Stimulated activated CD4-positive, alpha-beta T cell treated with anti-CD3 and anti-CD28 coated beads, Interleukin-12 subunit alpha, Interleukin-12 subunit beta, amount 100 ng/mL, for 48 hours (primary cell): ENCODE measurements around the gene SLC18A2.
"Not testable (repeated sequence)": the region's sequence is repeated elsewhere in the genome, so short reads cannot be mapped to it uniquely, and the experiment has no call there.

ENCODE experiments used
- DNase-seq, 3 donors: peaks; one replicate each; pipeline ENCODE4 v3.0.0-alpha.2; 2020; ENCODE audit warnings: low read depth in 2 of 3, low spot score in 1 of 3

The SLC18A2 gene

DNA sequence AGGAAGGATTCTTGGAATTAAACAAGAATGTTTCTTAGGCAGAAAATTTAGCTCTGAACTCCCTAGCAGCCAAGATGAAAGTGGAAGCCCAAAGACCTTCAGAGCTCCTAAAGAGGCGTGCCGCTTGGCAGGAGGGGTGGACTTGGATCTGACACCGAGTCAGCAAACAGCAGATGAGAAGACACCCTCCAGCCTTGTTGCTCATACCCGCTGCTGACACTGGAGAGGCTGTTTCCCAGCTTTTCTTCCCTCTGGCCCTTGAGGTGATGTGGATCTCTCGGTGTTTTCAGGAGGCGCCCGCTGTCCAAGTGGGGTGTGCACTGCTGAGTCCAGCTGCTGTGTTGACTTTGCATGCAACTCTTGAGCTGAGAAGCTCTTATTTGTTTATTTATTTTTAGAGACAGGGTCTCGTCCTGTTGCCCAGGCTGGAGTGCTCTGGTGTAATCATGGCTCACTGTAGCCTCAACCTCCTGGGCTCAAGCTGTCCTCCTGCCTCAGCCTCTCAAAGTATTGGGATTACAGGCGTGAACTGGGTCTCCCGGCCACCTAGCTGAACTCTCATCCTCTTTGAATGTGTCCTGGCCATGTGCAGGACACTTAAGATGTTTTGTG lies 21.5 kb downstream of the SLC18A2 start:
- no peak for DNase-seq

DNA sequence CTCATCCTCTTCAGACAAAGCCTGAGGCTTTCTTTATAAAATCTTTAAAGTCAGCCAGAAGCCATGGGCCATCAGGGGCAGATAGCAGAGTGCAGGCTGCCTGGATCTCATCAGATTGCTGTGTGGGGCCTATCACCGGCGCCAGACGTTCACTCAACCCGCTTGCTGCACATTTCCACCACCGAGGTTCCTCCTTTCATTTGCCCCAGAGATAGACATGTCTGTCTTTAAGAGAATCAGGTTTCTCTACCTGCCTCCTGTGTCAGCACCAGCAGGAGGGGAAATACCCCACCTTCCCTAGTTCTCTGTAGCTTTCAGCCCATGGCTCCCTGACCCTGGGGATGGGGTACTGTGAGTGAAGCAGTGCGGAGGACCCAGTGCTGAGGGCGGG lies 22.0 kb downstream of the SLC18A2 start:
- no peak for DNase-seq

DNA sequence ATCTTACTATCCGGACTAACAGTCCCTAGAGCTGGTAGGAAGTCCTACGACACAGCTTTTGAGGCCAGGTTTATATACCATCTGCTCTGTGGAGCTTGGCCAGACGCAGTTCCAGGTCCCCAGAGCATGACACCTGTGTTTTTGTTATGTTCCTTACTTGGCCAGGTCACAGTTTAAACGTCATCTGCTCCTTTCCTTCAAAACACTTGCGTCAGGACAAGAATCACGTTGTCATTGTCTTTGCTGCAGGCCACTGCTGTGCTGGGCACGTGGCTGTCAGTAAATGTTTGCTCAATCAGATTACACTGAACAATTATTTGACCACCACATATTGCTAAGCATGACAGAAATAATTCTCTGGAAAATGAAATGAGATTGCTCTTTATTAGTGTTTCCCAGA lies 23.9 kb downstream of the SLC18A2 start:
- DNase-seq: no peak

DNA sequence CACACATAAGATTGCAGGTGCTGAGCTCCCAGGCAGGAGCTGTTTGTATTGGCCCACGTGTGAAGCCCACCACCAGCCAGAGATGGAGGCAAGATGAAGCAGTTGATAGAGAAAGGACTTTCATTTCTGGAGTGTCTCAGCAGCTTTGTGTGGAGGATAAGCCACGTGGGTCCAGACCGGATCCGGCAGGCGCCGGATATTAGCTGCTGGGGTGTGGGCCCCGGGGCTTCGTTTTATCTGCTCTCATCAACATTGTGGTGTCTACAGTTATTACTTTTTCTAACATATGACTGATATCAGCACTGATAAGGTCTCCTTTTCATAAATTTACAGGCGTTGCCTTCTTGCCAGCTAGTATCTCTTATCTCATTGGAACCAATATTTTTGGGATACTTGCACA lies 25.5 kb downstream of the SLC18A2 start:
- no peak for DNase-seq

DNA sequence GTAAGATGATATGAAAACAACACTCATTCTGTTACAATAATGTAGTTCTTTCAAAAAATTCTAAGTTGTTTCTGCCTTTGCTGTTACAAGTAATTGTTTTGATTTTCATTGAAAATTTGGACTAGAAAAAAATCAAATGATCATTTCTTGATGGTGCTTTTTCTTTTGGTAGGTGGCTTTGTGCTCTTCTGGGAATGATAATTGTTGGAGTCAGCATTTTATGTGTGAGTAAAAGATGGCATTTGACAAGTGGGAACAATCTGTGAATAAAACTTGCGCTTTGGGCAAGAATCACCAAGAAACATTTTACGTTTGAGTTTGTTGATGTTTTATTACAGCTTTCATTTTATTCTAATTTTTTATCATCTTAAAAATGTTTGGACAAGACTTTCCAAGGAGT lies 25.9 kb downstream of the SLC18A2 start:
- DNase-seq: no peak

- no peak for DNase-seq
Measured at GRCh38 chr10:117268258-117268657, 27.3 kb downstream of the SLC18A2 start.

DNA sequence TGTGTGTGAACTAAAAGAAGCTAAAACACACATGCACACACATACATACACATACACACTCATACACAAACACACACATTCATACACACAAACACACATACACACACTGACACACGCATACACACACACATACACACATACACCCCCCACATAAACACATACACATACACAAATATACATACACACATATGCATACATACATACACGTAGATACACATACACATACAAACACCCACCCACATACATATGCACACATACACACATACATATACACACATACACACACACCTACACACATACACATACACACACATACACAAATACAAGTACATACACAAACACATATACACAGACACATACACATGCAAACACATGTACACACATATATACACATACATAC lies 28.0 kb downstream of the SLC18A2 start:
- DNase-seq: no peak

DNA sequence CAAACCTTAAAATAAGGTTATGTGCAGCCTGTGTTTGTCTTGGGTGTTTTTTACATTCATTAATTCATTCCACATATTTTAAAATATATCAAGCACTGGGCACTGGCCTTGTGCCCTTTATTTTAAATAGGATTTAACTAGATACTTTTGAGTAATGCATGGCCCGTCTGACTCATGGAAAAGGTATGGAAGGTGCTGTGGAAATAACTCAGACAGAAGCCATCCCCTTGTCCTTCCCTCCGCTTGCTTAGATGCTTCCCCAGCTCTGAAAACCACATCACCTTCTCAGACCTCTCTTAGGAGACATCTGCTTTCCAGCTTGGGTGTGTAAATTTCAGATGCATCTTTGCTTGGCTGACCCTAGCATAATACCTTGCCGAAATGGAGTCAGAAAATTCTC lies 30.5 kb downstream of the SLC18A2 start:
- DNase-seq: no peak

GRCh38 chr10:117272195-117273076 lies 31.5 kb downstream of the SLC18A2 start:
- no peak for DNase-seq

DNA sequence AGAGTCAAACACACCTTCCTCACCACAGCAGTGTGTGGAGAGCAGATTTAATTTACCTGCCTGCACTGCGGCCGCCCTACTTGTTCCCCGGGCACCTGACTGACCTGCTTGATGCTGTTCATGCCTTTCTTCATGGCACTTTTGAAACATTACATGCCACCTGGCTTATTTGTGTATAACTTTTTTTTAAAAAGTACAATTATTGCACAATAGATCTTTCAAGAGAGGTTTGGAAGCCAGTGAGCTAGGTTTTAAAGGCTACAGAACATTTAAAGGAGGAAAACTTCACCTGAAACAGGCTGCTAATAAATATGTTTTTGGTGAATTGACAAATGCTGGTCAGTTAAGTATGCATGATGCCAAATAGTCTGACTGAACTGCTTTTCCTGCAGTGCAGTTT lies 33.1 kb downstream of the SLC18A2 start:
- DNase-seq: no peak

DNA sequence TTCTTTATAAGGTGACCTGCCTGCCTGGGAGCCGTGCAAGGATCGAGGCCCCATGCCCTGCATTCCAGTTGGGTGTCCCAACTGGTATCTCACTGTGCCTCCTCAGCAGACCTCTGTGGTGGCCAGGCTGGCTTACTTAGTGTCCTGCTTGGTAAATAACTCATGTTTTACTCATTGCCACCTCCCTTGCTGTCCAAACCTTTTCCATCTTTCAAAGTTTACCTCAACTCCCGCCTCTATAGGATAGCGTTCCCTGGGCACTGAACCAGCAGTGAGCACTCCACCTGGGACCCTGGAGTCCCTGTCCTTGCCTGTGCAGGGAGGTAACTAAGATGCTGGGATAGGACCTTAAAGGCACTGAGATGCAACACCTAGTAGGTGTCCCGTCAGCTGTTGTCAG lies 33.6 kb downstream of the SLC18A2 start:
- no peak for DNase-seq

DNA sequence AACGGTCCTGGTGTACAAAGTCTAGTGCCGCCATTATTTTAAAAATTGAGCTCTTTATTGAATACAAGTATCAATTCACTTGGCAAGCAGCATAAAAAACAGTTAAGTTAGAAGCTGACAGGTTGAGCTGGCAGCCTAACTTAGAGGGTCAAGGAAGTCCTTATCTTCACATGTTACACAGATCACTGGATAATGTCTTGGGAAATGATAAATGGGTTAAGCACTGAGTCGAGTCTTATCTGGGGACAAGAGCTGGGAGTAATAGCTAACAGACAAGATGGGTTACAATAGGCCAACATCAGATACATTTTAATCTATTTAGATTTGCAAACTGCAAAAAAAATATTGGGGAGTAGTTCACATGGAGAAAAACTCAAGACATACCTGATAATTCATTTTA lies 34.2 kb downstream of the SLC18A2 start:
- no peak for DNase-seq

DNA sequence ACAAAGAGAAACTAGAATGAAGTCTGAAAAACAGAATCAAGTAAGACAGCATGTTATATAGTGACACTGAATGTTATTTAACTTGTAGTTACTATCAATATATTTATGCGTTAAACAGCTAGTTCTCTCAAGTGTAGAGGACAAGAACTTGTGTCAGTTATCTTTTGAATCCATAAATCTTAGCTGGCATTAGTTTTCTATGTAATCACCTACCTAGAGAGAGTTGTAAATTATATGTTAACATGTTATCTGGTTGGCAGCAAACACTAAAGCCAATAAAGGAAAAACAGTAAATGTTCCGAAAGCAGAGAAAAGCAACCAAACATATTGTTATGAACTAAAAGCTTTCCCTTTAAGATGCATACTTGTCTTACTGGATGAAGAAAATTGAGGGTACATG lies 36.8 kb downstream of the SLC18A2 start:
- no peak for DNase-seq

GRCh38 chr10:117284716-117285494 lies 44.0 kb downstream of the SLC18A2 start:
- DNase-seq: no peak

- not testable (repeated sequence) for DNase-seq
Measured at GRCh38 chr10:117290872-117291271, 50.0 kb downstream of the SLC18A2 start.

GRCh38 chr10:117294039-117294645 lies 53.2 kb downstream of the SLC18A2 start:
- DNase-seq: no peak

- no peak for DNase-seq
Measured at GRCh38 chr10:117294735-117295134, 53.8 kb downstream of the SLC18A2 start.

GRCh38 chr10:117298219-117298618 lies 57.3 kb downstream of the SLC18A2 start:
- no peak for DNase-seq

GRCh38 chr10:117299435-117299834 lies 58.5 kb downstream of the SLC18A2 start:
- DNase-seq: no peak

GRCh38 chr10:117300671-117301070 lies 59.8 kb downstream of the SLC18A2 start:
- DNase-seq: no peak

DNA sequence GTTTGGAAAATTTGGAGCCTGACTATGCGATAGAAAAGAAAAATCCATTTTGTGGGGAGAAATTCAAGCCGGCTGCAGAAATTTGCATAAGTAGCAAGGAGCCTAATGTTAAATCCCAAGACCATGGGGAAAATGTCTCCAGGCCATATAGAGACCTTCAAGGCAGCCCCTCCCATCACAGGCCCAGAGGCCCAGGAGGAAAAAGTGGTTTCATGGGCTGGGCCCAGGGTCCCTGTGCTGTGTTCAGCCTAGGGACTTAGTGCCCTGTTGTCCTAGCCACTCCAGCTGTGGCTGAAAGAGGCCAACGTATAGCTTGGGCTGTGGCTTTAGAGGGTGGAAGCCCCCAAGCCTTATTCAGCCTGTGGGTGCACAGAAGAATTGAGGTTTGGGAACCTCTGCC lies 62.5 kb downstream of the SLC18A2 start:
- not testable (repeated sequence) for DNase-seq

GRCh38 chr10:117306674-117307073 lies 65.8 kb downstream of the SLC18A2 start:
- DNase-seq: no peak
